ENCODE results near the gene YJEFN3.

Gene YJEFN3

DNA sequence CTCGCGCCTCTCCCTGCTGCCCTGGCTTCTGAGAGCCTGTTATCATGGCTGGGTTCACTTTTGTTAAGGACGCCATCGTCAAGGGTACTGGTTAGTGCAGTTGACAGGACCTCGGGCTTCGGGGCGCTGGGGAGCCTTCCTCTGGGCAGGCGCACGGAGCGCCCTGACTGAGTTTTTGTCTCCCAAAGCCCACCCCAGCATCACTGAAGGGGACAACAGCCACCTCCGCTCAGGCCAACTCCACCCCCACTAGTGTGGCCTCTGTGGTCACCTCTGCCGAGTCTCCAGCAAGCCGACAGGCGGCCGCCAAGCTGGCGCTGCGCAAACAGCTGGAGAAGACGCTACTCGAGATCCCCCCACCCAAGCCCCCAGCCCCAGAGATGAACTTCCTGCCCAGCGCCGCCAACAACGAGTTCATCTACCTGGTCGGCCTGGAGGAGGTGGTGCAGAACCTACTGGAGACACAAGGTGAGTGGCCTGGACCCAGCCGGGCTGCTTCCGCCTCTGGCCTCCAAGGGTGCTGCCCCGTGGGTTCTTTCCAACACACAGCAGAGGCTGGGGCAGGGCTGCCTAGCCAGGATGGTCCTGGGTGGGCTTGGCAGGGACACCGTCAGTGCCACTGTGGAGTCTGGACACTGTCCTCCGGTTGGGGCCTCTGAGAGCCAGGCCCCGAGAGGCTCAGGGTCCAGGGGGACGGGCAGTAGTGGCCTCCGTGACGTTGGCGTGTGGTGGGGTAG, 30.3 kb upstream of the YJEFN3 start:
- DNase-seq: no peak

DNA sequence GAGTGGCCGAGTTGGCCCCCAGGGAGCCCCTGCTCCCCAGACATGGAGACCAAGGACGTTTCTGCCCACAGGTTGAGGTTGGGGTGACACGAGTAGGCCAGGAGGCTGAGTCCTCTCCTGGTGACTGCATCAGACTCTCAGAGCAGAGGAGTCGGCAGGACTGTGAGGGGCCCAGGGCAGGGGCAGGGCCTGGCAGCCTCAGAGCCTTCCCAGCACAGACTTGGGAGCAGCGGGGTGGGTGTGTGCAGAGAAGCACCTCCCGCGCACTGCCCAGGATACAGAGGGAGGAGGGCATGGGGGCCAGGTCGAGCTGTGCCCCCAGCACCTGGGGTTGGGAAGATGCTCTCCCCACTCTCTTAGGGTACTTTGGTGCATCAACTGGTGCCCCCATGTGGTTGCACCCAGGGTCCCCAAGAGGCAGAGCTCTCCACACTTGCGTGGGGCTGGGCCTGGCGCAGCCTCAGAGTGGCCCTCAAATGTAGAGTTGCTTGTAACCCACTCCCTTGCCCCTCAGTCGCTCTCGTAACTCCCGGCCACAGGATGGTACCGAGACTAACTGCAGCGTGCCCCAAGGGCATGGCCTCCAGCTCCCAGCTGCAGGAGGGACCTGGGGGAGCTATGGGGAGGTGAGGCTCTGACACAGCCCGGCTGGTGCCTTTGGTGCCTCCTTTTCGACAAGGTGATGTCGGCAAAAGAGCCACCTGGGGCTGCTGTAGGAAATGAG, 29.3 kb upstream of the YJEFN3 start:
- DNase-seq: no peak

DNA sequence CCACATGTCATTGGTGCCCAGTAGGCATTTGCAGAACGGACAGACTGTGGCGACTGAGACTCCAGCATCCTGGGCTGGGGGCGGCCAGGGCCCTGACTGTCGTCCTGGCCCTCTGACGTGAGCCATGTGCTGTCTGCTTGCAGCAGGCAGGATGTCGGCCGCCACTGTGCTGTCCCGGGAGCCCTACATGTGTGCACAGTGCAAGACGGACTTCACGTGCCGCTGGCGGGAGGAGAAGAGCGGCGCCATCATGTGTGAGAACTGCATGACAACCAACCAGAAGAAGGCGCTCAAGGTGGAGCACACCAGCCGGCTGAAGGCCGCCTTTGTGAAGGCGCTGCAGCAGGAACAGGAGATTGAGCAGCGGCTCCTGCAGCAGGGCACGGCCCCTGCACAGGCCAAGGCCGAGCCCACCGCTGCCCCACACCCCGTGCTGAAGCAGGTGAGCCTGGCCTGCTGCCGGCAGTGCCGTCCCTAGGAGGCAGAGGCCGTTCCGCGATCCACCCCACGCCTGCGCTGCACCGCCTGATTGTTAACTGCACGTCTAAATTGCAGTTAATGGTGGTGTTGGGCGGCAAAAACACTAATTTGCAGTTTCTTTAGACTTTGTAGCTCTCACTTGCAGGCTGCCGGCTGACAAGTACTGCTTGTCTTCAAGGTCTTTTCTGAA, 27.6 kb upstream of the YJEFN3 start:
- DNase-seq: no peak

DNA sequence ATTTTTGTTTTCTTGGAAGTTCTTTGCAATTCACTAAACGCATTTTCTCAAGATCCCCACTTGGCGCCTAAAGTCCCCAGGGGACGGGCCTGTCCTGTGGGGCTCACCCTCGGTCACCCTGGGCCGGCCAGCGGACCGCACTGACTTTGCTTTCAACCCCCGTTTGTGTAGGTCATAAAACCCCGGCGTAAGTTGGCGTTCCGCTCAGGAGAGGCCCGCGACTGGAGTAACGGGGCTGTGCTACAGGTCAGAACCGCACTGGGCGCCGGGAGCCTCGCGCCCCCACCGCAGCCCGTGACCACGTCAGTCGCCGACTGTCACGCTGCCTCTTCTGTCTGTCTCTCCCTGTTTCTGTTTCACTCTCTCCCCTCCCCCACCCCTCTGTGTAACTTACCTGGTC, 26.9 kb upstream of the YJEFN3 start:
- no peak for DNase-seq

DNA sequence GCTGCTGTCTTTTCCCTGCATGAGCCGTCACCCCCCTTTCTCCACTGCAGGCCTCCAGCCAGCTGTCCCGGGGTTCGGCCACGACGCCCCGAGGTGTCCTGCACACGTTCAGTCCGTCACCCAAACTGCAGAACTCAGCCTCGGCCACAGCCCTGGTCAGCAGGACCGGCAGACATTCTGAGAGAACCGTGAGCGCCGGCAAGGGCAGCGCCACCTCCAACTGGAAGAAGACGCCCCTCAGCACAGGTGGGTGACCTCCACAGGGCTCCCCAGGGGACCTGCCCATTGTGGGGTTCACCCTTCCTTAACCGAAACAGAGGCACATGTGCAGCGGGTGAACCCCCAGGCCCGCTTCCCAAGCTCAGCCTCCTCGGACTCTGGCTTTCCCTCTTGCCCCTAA, 26.4 kb upstream of the YJEFN3 start:
- no peak for DNase-seq

DNA sequence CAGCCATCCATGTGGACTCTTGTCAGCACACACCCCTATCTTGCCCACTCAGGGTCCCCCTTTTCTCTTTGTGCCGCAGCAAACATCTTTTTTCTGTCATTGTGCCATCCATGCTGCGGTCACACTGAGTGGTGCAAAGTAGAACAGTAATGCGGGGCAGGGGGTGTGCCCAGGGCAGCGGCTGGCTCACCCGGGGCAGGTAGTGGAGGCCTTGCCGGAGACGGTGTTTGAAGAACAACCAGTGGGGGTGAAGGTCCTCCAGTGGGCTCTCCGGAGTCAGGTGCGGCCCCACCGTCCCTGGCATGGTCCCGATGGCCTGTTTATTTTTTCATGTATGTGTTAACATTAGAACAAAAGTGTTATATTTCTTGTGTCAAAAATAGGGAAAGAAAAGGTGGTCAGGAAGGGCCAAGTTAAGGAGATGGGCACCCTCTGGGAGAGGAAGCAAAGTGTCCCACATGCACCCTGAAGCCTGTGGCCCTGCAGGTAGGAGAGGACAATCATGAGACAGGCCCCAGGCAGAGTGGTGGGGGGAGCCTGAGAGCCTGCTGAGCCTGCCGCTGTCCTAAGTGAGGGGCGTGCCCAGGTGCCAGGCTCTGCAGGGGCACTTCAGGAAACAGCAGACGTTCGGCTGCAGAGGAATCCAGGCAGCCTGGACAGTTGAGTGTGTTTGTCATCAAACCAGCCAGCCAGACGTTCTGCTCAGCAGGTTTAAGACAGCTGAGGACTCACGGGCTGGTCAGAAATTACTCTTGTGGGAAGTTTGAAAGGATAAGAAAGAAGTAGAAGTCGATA, 25.7 kb upstream of the YJEFN3 start:
- DNase-seq: no peak

DNA sequence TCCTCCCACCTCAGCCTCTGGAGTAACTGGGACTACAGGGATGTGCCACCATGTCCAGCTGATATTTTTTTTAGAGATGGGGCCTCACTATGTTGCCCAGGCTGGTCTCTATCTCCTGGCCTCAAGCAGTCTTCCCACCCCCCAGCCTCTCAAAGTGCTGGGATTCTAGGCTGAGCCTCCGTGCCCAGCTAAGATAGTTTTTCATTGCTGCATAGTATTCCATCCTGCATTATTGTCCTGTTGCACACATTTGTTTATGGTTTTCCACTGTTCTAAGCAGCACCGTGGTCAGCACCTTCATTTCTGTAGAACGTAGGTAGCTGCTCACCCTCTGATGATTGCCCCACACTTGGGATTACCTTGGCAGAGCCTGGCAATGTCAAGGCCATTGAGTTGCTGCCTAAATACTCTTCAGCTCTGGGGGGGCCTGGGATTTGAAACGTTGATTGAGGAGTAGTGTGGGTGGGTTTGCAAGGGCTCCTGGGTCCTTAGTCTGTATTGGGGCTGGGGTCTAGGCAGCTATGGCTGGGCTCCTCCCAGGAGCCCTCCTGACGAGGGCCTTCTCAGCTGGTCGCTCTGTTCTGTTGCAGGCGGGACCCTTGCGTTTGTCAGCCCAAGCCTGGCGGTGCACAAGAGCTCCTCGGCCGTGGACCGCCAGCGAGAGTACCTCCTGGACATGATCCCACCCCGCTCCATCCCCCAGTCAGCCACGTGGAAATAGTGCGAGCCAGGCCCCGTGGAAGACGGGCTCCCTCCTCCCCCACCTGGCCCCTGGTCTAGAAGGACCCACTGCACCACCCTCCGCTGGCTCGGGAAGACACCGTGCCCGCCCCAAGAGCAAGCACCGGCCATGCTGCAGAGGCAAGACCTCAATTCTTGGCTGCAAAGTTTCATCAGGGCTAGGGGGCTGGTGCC, 23.7 kb upstream of the YJEFN3 start:
- no peak for DNase-seq

DNA sequence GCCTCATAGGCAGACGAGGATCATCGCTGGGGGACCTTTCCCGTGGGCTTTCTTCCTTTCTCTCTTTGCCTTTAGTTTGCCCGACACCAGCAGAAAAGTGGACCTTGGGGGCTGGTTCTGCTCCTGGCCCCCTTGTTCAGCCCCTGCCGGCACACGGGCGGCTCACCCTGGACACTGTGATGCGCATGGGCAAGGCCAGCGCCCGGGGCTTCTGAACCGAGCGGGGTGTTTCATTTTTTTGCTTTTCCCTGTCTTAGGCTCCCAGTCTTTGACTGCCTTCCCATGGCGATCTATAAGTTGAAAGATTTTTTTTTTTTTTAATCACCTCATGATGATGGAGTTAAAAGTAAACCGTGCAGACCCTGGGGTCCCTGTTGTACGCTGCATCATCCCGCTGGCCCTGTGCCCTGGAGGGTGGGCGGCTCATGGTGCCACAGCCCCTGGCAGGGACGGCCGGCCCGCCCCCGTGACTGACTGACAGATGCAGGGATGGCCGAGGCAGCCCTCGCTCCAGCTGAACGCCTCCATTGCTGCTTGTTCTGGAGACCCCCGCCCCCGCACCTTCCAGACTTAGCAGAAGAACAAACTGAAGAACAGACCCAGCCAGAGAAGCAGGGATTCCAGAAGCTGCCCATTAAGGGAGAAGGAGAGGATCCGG, 22.9 kb upstream of the YJEFN3 start:
- no peak for DNase-seq

DNA sequence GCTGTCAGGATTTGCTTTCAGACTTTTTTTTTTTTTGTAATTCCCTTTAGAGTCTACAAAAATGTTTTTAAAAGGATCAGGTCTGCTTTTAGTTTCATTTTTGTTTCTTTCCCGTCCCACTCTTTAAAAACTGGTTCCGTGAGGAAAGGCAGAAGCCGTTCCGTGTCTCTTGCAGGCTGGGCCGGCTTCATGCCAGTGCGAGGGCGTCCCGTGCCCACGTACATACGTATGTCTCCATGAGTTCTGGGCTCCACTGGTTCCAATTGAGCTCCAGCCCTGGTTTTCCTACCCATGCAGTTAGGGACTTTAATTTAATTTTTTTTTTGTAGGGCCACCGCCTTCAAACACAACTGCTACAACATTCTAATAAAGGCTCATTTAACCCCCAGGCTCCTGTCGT, 22.1 kb upstream of the YJEFN3 start:
- no peak for DNase-seq

DNA sequence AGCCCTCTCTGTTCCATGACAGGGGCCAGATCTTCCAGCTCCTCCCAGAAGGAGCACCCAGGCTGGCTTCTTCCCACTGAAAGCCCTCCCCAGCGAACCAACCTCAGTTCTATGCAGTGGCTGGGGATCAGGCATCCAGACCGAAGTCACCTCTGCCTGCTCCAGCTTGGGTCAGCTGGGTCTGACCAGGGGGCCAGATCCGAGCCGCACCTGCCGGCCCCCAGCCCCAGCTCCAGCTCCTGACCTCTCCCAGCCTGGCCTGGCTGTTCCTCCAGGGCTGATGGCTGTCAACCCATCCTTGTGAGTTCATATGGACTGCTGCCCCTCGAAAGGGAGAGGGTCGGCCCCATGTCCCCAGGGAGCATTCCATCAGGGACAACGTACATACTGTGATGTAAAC, 21.4 kb upstream of the YJEFN3 start:
- DNase-seq: no peak

DNA sequence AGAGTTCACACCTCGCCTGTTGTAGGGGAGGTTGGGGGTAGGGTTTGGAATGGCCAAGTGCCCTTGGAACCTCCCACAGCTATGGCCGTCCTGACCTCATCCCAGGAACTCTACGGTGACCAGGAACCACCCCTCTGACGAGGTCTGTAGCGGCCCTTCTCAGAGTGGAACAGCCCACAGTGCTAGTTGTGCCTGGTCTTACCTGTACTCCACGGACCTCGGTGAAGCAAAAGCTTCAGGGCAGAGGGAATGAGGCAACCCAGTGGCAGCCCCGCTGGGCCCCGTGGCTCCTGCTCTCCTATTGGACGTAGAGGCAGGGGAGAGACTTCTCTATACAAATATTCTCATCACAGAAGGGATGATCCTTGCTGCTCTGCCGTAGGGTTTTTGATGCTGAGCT, 20.5 kb upstream of the YJEFN3 start:
- no peak for DNase-seq

DNA sequence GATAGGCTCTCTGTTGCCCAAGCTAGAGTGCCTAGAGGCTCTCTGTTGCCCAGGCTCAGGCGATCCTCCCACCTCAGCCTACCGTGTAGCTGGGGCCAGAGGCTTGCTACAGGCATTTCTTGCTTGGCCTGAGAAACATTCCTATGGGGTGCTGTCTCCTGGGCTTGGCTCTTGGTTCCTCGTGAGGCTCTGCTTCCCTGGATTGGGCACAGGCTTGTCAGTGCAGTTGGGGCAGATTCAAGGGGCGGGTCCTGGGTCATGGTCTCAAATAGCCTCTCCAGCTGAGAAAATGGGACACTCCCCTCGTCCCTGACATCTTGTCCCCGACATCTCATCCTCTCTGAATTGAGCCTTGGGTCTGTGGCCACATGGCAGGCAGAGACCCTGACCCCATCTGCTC, 18.3 kb upstream of the YJEFN3 start:
- no peak for DNase-seq

DNA sequence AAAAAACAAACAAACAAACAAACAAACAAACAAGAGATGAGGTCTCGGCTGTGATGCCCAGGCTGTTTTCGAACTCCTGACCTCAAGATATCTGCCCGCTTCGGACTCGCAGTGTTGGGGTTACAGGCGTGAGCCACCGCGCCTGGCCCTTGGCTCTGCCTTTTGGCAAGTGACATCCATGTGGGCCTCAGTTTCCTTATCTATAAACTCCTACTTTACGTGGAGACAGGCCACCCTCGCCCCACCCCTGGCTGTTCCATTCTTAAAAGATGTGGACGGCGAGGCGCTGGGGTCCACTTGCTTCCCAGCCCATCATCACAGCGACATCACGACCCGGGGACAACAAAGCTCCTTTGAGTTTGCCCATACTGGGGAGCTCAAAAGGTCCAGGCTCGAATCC, 15.0 kb upstream of the YJEFN3 start:
- DNase-seq: no peak

DNA sequence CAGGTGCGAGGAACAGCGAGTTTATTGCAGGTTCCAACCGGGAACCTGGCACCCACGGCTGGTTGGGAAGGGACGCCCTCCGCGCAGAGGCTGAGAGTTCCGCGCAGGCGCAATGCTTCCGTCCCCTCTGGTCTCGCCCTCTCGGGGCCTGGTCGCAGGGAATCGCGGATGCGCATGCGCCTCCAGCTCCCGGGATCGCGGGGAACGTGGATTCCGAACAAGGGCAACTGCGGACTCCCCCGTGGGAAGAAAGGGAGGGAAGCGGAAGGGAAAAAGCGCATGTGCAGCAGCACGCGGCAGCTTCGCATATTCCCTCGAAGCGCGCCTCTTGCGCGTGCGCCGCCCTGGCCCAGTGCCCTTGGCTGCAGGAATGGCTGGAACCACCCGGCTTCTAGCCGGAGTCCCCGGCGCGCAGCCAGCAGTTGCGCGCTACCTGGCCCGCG, 14.5 kb upstream of the YJEFN3 start:
- DNase-seq: no peak

DNA sequence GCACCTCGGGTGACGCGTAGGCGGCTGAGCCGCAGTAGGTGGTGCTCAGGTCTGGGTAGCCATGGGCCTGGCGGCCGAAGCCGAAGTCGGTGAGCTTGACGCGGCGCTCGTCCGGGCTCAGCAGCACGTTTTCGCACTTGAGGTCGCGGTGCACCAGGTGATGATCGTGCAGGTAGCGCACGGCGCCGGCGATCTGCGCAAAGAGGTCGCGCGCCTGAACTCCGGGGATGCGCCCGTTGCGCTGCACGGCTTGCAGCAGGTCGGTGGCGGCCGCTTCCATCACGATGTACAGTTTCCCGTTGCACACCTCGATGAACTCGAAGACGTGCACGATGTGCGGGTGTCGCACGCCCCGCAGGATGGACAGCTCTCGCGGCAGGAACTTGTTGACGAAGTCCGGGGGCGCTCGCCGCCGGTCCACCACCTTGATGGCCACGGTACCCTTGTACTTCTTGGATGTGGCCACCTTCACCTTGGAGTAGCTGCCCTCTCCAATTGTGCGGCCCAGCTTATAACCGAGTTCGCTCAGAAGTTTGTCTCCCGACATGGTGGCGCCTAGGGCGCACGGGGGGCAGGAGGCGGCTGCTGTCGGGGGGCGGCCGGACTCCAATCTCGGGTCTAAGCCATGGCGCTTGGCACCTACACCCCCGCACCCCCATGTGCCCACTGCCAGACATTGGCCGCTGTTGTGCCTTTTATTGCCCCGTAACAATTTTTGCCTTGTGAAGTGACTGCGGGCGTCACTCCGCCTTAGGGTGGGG, 13.7 kb upstream of the YJEFN3 start, which contains the start of gene TSSK6:
Gene TSSK6 (minus strand): TSS at position 668 of the 761 bp plus-strand sequence. CDS start 121 bp downstream, at position 547.
- DNase-seq: no peak

DNA sequence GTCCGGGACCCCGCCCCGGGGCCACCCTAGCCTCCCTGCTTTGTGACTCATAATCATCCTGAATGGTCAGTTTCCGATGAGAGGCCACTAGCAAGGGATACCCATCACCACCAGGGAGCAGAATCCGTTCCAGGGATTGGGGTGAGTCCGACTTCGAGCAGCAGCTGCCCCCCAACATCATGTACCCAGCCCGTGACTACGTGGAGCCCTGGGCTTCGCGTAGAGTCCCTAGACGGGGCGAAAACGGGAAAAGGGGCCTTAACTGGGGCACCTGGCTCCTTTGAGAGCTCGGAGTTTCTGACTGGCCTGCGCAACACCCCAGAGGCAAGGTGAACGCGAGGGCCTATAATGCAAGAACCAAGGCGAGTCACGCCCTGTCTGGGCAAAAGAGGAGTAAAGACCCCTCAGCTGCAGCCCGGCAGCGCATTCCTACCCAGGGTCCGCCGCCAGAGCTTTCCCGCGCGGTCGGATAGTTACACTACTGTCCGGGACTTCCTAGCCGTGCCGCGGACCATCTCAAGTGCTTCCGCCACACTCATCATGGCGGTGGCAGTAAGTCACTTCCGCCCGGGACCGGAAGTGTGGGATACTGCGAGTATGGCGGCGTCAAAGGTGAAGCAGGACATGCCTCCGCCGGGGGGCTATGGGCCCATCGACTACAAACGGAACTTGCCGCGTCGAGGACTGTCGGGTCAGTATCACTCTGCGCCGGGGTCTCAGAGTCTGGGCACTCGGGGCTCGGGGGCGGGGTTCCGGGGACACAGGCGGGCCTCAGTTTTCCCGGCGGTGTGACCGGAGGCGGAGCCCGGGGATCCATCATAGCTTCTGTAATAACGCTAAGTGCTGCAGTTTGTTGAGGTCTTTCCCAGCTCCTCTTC, 12.8 kb upstream of the YJEFN3 start, which contains the start of gene NDUFA13:
Gene NDUFA13 (plus strand): TSS at position 584 of the 878 bp plus-strand sequence. CDS start 14 bp downstream, at position 598.
- DNase-seq: peak; percentile 27

DNA sequence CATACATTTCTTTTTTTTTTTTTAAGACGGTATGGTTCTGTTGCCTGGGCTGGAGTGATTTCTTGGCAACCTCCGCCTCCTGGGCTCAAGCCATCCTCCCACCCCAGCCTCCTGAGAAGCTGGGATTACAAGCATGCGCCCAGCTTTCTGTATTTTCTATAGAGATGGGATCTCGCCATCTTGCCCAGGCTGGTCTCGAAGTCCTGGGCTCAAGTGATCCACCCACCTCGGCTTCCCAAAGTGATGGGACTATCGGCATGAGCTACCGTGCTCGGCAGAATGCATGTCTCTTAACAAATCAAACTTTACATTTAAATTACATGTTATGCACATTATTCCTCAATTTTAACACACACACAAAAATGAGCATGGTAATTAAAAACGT, 11.5 kb upstream of the YJEFN3 start:
- no peak for DNase-seq

DNA sequence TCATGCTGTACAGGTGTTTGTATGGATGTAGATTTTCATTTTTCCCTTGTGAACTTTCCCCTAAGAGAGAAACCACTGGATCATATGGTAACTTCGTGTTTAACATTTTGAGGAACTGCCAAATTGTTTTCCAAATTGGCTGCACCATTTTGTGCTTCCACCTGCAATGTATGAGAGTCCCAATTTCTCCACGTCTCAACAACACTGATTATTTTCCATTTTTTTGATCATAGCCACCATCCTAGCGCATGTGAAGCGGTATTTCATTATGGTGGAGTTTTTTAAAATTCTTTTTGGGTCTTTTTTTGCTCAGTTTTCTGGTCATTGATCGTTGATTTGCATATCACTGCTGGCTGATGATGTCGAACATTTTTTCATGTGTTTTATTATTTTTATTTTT, 7.7 kb upstream of the YJEFN3 start:
- DNase-seq: no peak

DNA sequence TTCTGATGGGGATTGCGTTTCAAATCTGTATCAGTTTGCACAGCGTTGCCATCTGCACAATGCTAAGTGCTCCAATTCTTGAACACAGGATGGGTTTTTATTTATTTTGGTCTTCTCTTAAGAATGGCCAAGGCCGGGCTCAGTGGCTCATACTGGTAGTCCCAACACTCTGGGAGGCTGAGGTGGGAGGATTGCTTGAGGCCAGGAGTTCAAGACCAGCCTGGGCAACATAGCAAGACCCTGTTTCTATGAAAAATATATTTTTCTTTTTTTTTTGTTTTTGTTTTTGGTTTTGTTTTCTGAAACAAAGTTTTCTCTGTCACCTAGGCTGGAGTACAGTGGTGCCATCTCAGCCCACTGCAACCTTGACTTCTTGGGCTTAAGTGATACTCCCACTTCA, 5.5 kb upstream of the YJEFN3 start:
- DNase-seq: no peak
